Ovary (tissue), 9 donors: ENCODE data around the gene SMARCAL1. TPM values are rescaled to one million over a fixed set of nuclear protein-coding genes. Genes with fewer than 3 reads are reported as not detected.

Experiments
- DNase-seq, 5 donors: peaks; one replicate each; pipeline ENCODE4 v3.0.0-alpha.2; 2019 to 2020
- H3K27ac ChIP-seq, 2 donors: fragments of 200-600 bp; one replicate each; pipeline versions ENCODE4 v1.5.1 to v1.8.0; 2019 to 2022
- H3K27me3 ChIP-seq: fragments of 200-600 bp; one replicate; pipeline ENCODE4 v1.8.0; 2022
- H3K36me3 ChIP-seq: fragments of 200-600 bp; sonication (generic); one replicate; pipeline ENCODE4 v1.5.1; 2019
- H3K4me1 ChIP-seq: one replicate; pipeline ENCODE4 v1.8.1; 2013; ENCODE audit warnings: mild to moderate bottlenecking, moderate library complexity; ENCODE audit not compliant: insufficient read depth
- H3K4me3 ChIP-seq: fragments of 200-600 bp; sonication (generic); one replicate; pipeline ENCODE4 v1.5.1; 2017
- H3K9me3 ChIP-seq, 2 donors: fragments of 200-600 bp in 1 of 2; sonication (generic) in 1 of 2; one replicate each; pipeline versions ENCODE4 v1.5.1 to v1.8.1; 2013 to 2019; ENCODE audit warnings: mild to moderate bottlenecking in 1 of 2, moderate library complexity in 1 of 2
- CTCF ChIP-seq, 3 donors: fragments of 450-650 bp in 2 of 3; fragments of 200-600 bp in 1 of 3; IDR thresholded peaks; one replicate each; pipeline versions ENCODE4 v1.5.1 to v1.8.0; 2016 to 2022; ENCODE audit warnings: antibody characterized with exemption in 3 of 3, mild to moderate bottlenecking in 1 of 3
- EP300 ChIP-seq: sonication (generic); formaldehyde crosslinking; IDR thresholded peaks from one replicate; pipeline ENCODE4 v1.6.1; 2017; ENCODE audit warnings: antibody characterized with exemption
- POLR2A ChIP-seq: fragments of 450-650 bp; IDR thresholded peaks from one replicate; pipeline ENCODE4 v1.6.1; 2017; ENCODE audit warnings: antibody characterized with exemption, mild to moderate bottlenecking, moderate library complexity
- WGBS, 3 donors: extraction: QIAGEN DNeasy Blood & Tissue Kit in 1 of 3; methylation state at CpG; one replicate each; pipeline versions ENCODE4 v1.1.5 to v1.1.7; 2013 to 2017; 5-methylcytosine and 5-hydroxymethylcytosine counted together
- intact Hi-C, 4 donors: fragments of 100-400 bp; cut with DNase I; formaldehyde crosslinking; loops; one replicate each; pipeline versions ENCODE4 v1.11.0 to v1.15.1; 2022 to 2023
- polyA plus RNA-seq, 2 donors: library from polyadenylated mRNA; stranded (reverse); fragments of 200-250 nt in 1 of 2; fragments of 350-450 nt in 1 of 2; fragmentation: Illumina TruSeq in 1 of 2; extraction: RNeasy Lipid Tissue Mini Kit (QIAGEN cat#74804) in 1 of 2; gene quantifications; one replicate each; pipeline ENCODE4 v1.2.3, GENCODE V29; 2013 to 2014
- total RNA-seq, 7 donors: library from RNA; depleted of rRNA in 2 of 7; stranded (reverse); fragments of >200 nt in 2 of 7; fragmentation: NEBNext Ultra II Directional in 3 of 7; extraction: Animal tissue kit (Norgen Biotek cat#: 25700) in 3 of 7; gene quantifications; one replicate each; pipeline versions ENCODE4 v1.1.0 to v1.2.4, GENCODE V29; 2016 to 2023
- donor health status: DM: no; HTN: no; CAD: no; lungs with moderate emphysema.
- donor health status: DM: no; HTN: no; CAD: no.
- donor health status: Bipolar disorder and iron deficiency.
- donor health status: DM: yes; HTN: yes; CAD: no.
- donor health status: DM: no; HTN: no; CAD: no.
- donor health status: DM: yes; HTN: yes; CAD: no.

The SMARCAL1 gene
- total and polyA plus RNA-seq, 9 donors: 11.1 to 29.1 (median 20.9) TPM

GRCh38 chr2:216453955-216454614 is 41.8 kb downstream of the SMARCAL1 start:
- 97 to 100% (median 99%) methylated on average over 4 of the region's 4 CpGs for WGBS, 3 donors
- H3K36me3 ChIP-seq: no peaks in the 10 kb centered on the region
- H3K4me3 ChIP-seq: no peak overlapping the region
- no peaks in the 10 kb centered on the region for H3K4me1 ChIP-seq
- DNase-seq: no peak
- TF ChIP-seq EP300: no peak
- no peak for TF ChIP-seq CTCF (IDR thresholded peaks at IDR 0.05)
- no peak for TF ChIP-seq POLR2A
- intact Hi-C loops: no loop called here
- no peak overlapping the region for H3K27ac ChIP-seq
- H3K27me3 ChIP-seq: no peaks in the 10 kb centered on the region
- H3K9me3 ChIP-seq: no peaks in the 10 kb centered on the region

GRCh38 chr2:216463148-216463547 is 50.9 kb downstream of the SMARCAL1 start:
- no peak for DNase-seq
- Histone ChIP-seq H3K4me1 (no peaks in the 10 kb centered on the region), H3K27ac (no peak overlapping the region), H3K36me3 (no peaks in the 10 kb centered on the region), H3K9me3 (no peaks in the 10 kb centered on the region), H3K4me3 (no peak overlapping the region), H3K27me3 (no peaks in the 10 kb centered on the region)
- TF ChIP-seq POLR2A: no peak
- TF ChIP-seq CTCF (IDR thresholded peaks at IDR 0.05): no peak
- no peak for TF ChIP-seq EP300
- intact Hi-C loops: no loop called here
- WGBS, 3 donors: 73 to 89% (median 87%) methylated on average over 2 of the region's 2 CpGs

GRCh38 chr2:216464104-216464720 is 51.9 kb downstream of the SMARCAL1 start:
- Histone ChIP-seq H3K4me3 (no peak overlapping the region), H3K36me3 (no peaks in the 10 kb centered on the region), H3K27me3 (no peaks in the 10 kb centered on the region), H3K9me3 (no peaks in the 10 kb centered on the region), H3K4me1 (no peaks in the 10 kb centered on the region), H3K27ac (no peak overlapping the region)
- TF ChIP-seq CTCF (IDR thresholded peaks at IDR 0.05) (no peak), EP300 (no peak), POLR2A (no peak)
- DNase-seq: no peak
- intact Hi-C loops: no loop called here
- WGBS, 3 donors: 82 to 84% (median 84%) methylated on average over 6 of the region's 6 CpGs

DNA sequence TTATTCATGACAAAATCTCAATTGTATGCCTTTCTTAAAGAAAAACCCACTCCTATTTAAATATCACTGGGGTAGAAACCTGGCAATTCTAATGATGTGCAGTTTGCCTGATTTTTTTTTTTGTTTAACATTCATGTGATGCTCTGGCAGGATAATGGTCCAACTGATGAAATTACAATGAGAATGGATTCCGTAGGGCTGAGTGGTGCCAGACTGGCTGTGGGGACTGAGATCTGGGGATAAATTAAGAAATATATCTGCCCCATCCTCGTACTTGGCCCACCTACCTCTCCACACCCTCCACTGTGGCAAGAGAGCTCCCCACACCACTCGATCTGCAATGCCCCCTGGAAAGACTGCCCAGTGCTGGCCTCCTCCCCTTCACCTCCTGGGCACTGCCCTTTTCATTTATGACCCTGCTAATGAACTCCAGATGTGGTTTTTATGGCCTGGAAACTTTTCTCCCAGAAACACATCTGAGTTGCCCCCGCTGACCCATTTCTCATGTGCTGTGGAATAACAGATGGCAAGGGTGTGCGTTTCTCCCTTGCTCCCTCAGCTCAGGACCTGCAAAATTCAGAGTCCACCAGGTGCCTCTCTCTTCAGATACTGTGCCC is 53.4 kb downstream of the SMARCAL1 start:
- intact Hi-C loops: no loop called here
- Histone ChIP-seq H3K36me3 (no peaks in the 10 kb centered on the region), H3K4me1 (no peaks in the 10 kb centered on the region), H3K4me3 (no peak overlapping the region), H3K9me3 (no peaks in the 10 kb centered on the region), H3K27me3 (no peaks in the 10 kb centered on the region), H3K27ac (no peak overlapping the region)
- TF ChIP-seq POLR2A: no peak
- TF ChIP-seq EP300: no peak
- no peak for TF ChIP-seq CTCF (IDR thresholded peaks at IDR 0.05)
- 71 to 76% (median 72%) methylated on average over 5 of the region's 5 CpGs for WGBS, 3 donors
- no peak for DNase-seq
